GM21423 (cell line): ENCODE measurements around the gene SKP2.
"Not testable (repeated sequence)": the region's sequence is repeated elsewhere in the genome, so short reads cannot be mapped to it uniquely, and the experiment has no call there.

Experiments used
- ATAC-seq: cut with Tn5 transposase; IDR thresholded peaks from one replicate; pipeline ENCODE4 v1.9.1; 2021; ENCODE audit warnings: mild to moderate bottlenecking, moderate library complexity; ENCODE audit not compliant: unreplicated experiment

The SKP2 gene

DNA sequence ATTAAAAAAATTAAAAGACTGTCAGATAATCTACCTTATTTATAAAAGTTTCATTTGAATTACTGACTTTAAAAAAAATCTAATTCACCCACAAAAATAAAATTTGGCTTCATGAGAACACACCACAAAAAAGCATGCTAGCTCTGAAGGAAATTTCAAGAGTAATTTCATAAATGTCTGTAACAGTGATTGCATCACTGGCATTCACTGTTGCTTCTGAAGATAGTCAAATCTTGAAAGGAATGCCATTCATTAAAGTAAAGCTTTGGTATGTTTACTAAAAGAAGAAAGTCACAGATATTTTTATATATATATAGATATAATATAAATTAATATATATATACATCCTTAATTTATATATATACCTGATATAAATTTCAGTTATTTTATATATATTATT, 46.4 kb downstream of the SKP2 start:
- no peak for ATAC-seq

- ATAC-seq = not testable (repeated sequence)
Observed at GRCh38 chr5:36198783-36199182, 46.9 kb downstream of the SKP2 start.

- no peak for ATAC-seq
Observed at GRCh38 chr5:36199620-36200019, 47.7 kb downstream of the SKP2 start.

- no peak for ATAC-seq
Observed at GRCh38 chr5:36200513-36200912, 48.6 kb downstream of the SKP2 start.

GRCh38 chr5:36202521-36202961, 50.6 kb downstream of the SKP2 start:
- ATAC-seq = no peak

DNA sequence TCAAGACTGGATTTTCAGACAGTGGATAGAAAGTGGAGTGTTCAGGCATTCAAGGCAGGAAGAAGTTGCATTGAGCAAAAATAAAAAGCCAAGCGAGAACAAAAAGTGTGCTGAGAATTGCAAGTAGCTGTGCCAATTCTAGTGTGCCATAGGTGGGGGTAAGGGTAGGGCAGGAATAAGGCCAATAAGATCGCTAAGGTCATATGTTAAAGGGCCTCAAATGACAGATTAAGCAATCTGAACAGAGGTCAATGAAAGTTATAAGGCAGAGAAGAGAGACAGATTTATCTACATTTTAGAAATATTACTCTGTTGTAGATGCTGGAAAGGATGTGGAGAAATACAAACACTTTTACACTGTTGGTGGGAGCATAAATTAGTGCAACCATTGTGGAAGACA, 53.4 kb downstream of the SKP2 start:
- no peak for ATAC-seq

DNA sequence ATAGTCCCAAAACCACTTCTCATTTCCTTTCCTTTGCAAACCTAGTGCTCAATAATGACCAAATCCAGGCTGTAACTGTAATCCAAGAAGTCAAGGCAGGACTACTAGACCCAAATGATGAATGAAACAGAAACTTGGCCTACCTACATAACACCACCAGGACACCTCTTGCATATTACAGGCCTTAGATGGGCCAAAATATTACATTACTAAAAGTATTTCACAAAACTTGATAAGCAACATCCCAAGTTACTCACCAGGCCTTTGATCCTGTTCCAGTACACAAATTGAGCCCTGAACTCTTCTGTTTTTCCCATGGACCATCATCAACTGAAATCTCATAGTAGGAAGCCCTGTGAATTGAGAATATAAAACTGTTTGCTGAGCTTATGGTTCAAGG, 55.0 kb downstream of the SKP2 start:
- ATAC-seq = no peak

- no peak for ATAC-seq
Observed at GRCh38 chr5:36208786-36209185, 56.9 kb downstream of the SKP2 start.

- no peak for ATAC-seq
Observed at GRCh38 chr5:36209664-36210063, 57.8 kb downstream of the SKP2 start.

DNA sequence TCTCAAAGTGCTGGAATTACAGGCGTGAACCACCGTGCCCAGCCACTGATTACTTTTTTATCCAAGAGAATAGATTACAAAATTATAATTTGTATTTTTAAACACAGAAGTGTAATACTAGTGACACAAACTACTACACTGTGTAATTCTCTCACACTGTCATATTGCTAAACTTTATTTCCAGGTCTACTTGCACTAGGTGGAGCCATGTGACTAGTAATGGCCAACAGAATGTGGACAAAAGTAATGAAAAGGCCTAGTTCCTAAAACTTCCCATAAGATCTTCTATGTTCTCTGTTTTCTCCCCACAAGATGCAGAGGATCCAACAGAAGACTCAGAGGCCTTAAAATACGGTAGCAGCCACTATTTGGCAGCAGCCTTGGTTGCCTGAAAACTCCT, 62.5 kb downstream of the SKP2 start:
- no peak for ATAC-seq

- ATAC-seq = no peak
Observed at GRCh38 chr5:36215910-36216309, 64.0 kb downstream of the SKP2 start.

DNA sequence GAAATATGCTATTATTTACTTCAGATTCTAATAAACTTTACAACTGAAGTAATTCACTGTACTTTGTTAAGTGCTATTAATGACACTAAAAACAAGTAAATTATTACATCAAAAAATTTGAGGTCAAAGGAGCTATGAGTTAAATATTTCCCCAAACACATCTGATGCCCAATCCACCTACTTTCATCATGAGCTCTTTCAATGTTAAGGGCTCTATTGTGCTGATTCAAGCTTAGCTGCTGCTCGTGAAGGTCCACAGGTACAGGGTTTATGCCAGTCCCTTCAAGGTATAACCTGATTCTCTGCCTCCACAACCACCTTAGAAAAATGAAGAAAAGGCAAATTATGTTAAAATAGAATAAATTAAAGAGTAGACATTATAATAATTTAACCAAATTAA, 65.7 kb downstream of the SKP2 start:
- no peak for ATAC-seq

DNA sequence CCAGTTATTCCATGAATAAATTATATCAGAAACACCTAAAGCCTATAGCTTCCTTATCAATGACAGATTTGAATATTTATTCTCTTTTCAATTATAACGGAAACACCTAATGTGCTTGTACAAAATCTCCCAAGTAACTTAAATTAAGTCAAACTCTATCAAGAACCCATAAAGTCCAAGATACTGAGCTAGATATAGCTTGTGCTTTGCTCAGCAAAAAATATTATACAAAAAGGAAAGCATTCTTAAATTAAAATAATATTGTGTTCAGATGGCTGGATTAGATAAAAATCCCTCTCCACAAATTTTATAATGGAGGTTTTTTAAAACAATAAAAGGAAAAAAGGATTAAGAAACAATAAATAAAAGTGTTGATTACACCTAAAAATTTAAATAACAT, 66.1 kb downstream of the SKP2 start:
- ATAC-seq = no peak

- no peak for ATAC-seq
Observed at GRCh38 chr5:36222620-36223019, 70.7 kb downstream of the SKP2 start.

DNA sequence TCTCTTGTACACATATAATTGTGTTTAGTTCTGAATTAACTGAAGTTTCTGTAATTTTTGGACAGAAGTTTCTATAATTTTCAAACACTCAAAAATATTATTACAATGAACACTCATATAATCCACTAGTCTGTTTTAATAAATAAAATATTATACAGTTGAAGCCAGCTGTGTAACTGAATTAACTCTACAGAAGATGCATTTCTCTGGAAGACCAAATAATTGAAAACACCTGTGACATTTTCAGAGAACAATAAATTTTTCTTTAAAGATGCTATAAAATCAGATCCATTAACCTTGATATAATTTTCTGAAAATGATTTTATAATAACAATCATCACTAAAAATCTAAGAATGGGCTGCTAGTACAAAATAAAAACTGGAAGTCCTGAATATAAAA, 75.1 kb downstream of the SKP2 start:
- no peak for ATAC-seq

GRCh38 chr5:36228505-36228904, 76.6 kb downstream of the SKP2 start:
- no peak for ATAC-seq

GRCh38 chr5:36230151-36230790, 78.4 kb downstream of the SKP2 start:
- ATAC-seq = no peak

DNA sequence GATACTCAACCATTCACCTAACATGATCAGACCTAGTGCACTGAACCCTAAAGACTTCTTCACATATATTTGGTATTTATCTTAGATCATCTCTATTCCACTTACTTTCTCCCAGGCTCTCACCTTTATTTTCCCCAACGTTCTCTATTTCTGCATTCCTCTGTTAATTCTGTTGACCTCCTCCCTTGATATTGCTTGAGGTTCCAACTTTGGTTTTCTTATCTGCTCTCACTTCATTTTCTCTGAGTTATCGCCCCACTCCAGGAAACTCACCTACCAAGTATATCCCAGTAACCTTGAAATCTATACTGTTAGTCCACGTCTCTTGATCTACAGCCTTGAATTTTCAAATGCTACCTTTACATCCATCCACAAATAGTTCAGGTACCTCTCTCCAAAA, 80.6 kb downstream of the SKP2 start:
- ATAC-seq = no peak
